Mucosa of rectum (tissue), 2 donors: Measurements from ENCODE around the gene ZNF620.
"Not testable (repeated sequence)": the region's sequence is repeated elsewhere in the genome, so short reads cannot be mapped to it uniquely, and the experiment has no call there.

Experiments
- H3K27ac ChIP-seq, 2 donors: one replicate each; pipeline ENCODE4 v1.7.0; 2013; ENCODE audit warnings: inconsistent platforms in 2 of 2, low read depth in 2 of 2, low read length in 2 of 2
- H3K27me3 ChIP-seq, 2 donors: one replicate each; pipeline ENCODE4 v1.7.0; 2013; ENCODE audit warnings: low read length in 2 of 2; ENCODE audit not compliant: control insufficient read depth in 2 of 2, insufficient read depth in 2 of 2
- H3K36me3 ChIP-seq, 2 donors: one replicate each; pipeline ENCODE4 v1.7.0; 2013; ENCODE audit warnings: low read length in 2 of 2; ENCODE audit not compliant: control insufficient read depth in 2 of 2, insufficient read depth in 2 of 2
- H3K4me1 ChIP-seq, 2 donors: one replicate each; pipeline ENCODE4 v1.7.0; 2013; ENCODE audit warnings: low read length in 2 of 2, mild to moderate bottlenecking in 1 of 2; ENCODE audit not compliant: control insufficient read depth in 2 of 2, insufficient read depth in 2 of 2
- H3K4me3 ChIP-seq, 2 donors: one replicate each; pipeline ENCODE4 v1.7.0; 2013; ENCODE audit warnings: low read length in 2 of 2
- H3K9ac ChIP-seq, 2 donors: one replicate each; pipeline ENCODE4 v1.7.0; 2013; ENCODE audit warnings: low read length in 2 of 2, low read depth in 1 of 2, mild to moderate bottlenecking in 1 of 2
- H3K9me3 ChIP-seq, 2 donors: one replicate each; pipeline ENCODE4 v1.7.0; 2013; ENCODE audit warnings: low read length in 2 of 2; ENCODE audit not compliant: control insufficient read depth in 2 of 2
- donor health status: healthy.
- donor health status: Normal muscosa, but diverticular disease.

ZNF620 gene

GRCh38 chr3:40524568-40525285, 18.9 kb downstream of the ZNF620 start, which contains the start of gene ZNF621:
TSS of gene ZNF621 (plus strand) at chr3:40524960. CDS start at chr3:40525841, 881 bp downstream.
- no peaks in the 10 kb centered on the region for H3K27me3 ChIP-seq
- peak within 1 kb of the TSS; percentile 96 to 99 for H3K9ac ChIP-seq
- peaks cover 11% of the 10 kb centered on the region in 2 donors for H3K4me1 ChIP-seq
- no peaks in the 10 kb centered on the region for H3K9me3 ChIP-seq
- H3K36me3 ChIP-seq, result peaks cover 9 to 18% of the 10 kb centered on the region in 2 donors
- H3K4me3 ChIP-seq, result peak within 1 kb of the TSS; percentile 87 to 96
- H3K27ac ChIP-seq, result peak within 1 kb of the TSS; percentile 93 to 95

DNA sequence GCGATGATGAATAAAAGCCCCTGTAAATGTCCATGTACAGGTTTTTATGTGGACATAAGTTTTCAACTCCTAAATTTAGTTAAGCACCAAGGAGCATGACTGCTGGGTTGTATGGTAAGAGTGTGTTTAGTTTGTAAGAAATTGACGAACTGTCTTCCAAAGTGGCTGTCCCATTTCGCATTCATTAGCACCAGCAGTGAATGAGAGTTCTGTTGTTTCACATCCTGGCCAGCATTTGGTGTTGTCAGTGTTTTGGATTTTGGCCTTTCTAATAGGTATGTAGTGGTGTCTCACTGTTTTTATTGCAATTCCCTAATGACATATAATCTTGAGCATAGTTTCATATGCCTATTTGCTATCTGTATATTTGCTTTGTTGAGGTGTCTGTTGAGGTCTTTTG, 22.6 kb downstream of the ZNF620 start:
- Histone ChIP-seq H3K9me3 (peaks cover 4 to 10% of the 10 kb centered on the region in 2 donors), H3K27ac (no peak overlapping the region), H3K4me3 (no peak overlapping the region), H3K36me3 (peaks cover 41 to 54% of the 10 kb centered on the region in 2 donors), H3K4me1 (peaks cover 11% of the 10 kb centered on the region in 2 donors), H3K27me3 (no peaks in the 10 kb centered on the region), H3K9ac (no peak overlapping the region)

- H3K36me3 ChIP-seq, result peaks cover 55 to 71% of the 10 kb centered on the region in 2 donors
- H3K4me1 ChIP-seq, result no peaks in the 10 kb centered on the region
- H3K9me3 ChIP-seq, result peaks cover 4 to 10% of the 10 kb centered on the region in 2 donors
- H3K27me3 ChIP-seq, result no peaks in the 10 kb centered on the region
- H3K4me3 ChIP-seq, result no peak overlapping the region
- no peak overlapping the region for H3K9ac ChIP-seq
- H3K27ac ChIP-seq, result no peak overlapping the region
These were observed 26.4 kb downstream of the ZNF620 start for GRCh38 chr3:40532252-40532651.

GRCh38 chr3:40534283-40534682, 28.4 kb downstream of the ZNF620 start:
- Histone ChIP-seq H3K9me3 (peaks cover 4 to 14% of the 10 kb centered on the region in 2 donors), H3K27ac (no peak overlapping the region), H3K4me1 (no peaks in the 10 kb centered on the region), H3K36me3 (peaks cover 53 to 64% of the 10 kb centered on the region in 2 donors), H3K9ac (no peak overlapping the region), H3K4me3 (no peak overlapping the region), H3K27me3 (no peaks in the 10 kb centered on the region)

DNA sequence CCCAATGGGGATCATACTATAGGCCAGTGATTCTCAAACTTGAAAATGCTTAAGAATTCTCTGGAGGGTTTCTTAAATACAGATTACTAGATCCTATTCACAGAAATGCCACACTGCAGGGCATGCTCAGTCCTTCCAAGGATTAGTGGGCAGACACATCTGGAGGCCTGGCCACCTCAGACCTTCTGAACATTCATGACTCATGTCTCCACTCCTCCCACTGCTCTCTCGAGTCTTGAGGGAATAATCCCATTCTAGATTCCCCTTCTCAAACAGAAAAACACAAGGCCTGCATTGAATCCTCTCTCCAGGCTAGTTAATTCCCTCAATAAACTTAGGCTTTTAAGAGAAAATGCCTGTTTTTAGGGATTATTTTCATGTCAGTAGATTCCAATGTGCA, 41.0 kb downstream of the ZNF620 start:
- Histone ChIP-seq H3K9ac (no peak overlapping the region), H3K27me3 (no peaks in the 10 kb centered on the region), H3K4me3 (no peak overlapping the region), H3K9me3 (no peaks in the 10 kb centered on the region), H3K4me1 (no peaks in the 10 kb centered on the region), H3K27ac (no peak overlapping the region), H3K36me3 (no peaks in the 10 kb centered on the region)

GRCh38 chr3:40550167-40550566, 44.3 kb downstream of the ZNF620 start:
- no peak overlapping the region for H3K4me3 ChIP-seq
- no peaks in the 10 kb centered on the region for H3K9me3 ChIP-seq
- no peaks in the 10 kb centered on the region for H3K27me3 ChIP-seq
- H3K4me1 ChIP-seq, result no peaks in the 10 kb centered on the region
- H3K36me3 ChIP-seq, result no peaks in the 10 kb centered on the region
- no peak overlapping the region for H3K27ac ChIP-seq
- no peak overlapping the region for H3K9ac ChIP-seq

- Histone ChIP-seq H3K36me3 (no peaks in the 10 kb centered on the region), H3K4me3 (no peak overlapping the region), H3K4me1 (no peaks in the 10 kb centered on the region), H3K27ac (no peak overlapping the region), H3K27me3 (no peaks in the 10 kb centered on the region), H3K9me3 (no peaks in the 10 kb centered on the region), H3K9ac (no peak overlapping the region)
These were observed 51.8 kb downstream of the ZNF620 start for GRCh38 chr3:40557575-40558161.

- not testable (repeated sequence) for H3K27me3 ChIP-seq, H3K27ac ChIP-seq, H3K9me3 ChIP-seq, H3K9ac ChIP-seq, H3K4me3 ChIP-seq, H3K4me1 ChIP-seq, H3K36me3 ChIP-seq
These were observed 56.6 kb downstream of the ZNF620 start for GRCh38 chr3:40562482-40562881.

GRCh38 chr3:40565629-40566028, 59.8 kb downstream of the ZNF620 start:
- H3K36me3 ChIP-seq, H3K9me3 ChIP-seq, H3K27ac ChIP-seq, H3K4me1 ChIP-seq, H3K4me3 ChIP-seq, H3K9ac ChIP-seq, H3K27me3 ChIP-seq: not testable (repeated sequence)

DNA sequence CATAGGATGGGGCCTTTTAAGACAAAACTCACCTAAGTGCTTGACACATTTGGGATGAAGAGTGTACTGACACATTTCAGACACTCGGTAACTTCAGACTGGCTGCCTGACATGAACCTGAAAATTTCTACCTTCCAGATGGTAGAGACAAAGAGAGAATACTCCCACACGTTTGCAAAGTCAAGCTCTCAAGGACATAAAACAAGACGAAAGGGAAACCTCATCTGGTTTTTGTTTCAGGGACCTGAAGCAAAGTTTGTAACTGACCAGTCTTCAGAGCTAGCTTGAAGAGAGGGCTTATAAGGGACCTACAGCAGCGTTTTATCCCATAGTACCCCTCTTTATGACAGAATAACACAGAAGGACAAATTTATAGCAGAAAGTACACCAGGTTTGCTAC, 60.9 kb downstream of the ZNF620 start:
- Histone ChIP-seq H3K4me1 (no peaks in the 10 kb centered on the region), H3K9me3 (no peaks in the 10 kb centered on the region), H3K36me3 (no peaks in the 10 kb centered on the region), H3K27me3 (no peaks in the 10 kb centered on the region), H3K9ac (no peak overlapping the region), H3K4me3 (no peak overlapping the region), H3K27ac (no peak overlapping the region)
